GM23338 (cell line): ENCODE results near the gene WBP2NL. TPM values are rescaled to one million over a fixed set of nuclear protein-coding genes. Genes with fewer than 3 reads are reported as not detected.

ENCODE experiments used
- ATAC-seq: fragments of 200-7000 bp; cut with Tn5 transposase; 3 replicates; pipeline ENCODE4 v1.9.1; 2020
- DNase-seq: peaks from one replicate; pipeline ENCODE4 v3.0.0-alpha.2; 2015; ENCODE audit warnings: low spot score
- H2AFZ ChIP-seq: fragments of 200-600 bp; sonication (generic); 2 replicates; pipeline ENCODE4 v1.8.0; 2016; ENCODE audit warnings: antibody characterized with exemption, mild to moderate bottlenecking, moderate library complexity
- H3F3A ChIP-seq: fragments of 200-600 bp; sonication (generic); replicated peaks from 2 replicates; pipeline ENCODE4 v1.8.0; 2017; ENCODE audit warnings: antibody characterized with exemption, mixed run types, low read depth
- H3K27ac ChIP-seq: fragments of 200-600 bp; sonication (generic); 2 replicates; pipeline ENCODE4 v1.6.1; 2016; ENCODE audit warnings: low read depth
- H3K27me3 ChIP-seq: fragments of 200-600 bp; sonication (generic); 2 replicates; pipeline ENCODE4 v1.8.0; 2016; ENCODE audit warnings: mild to moderate bottlenecking, mixed run types, moderate library complexity; ENCODE audit not compliant: insufficient read depth
- H3K36me3 ChIP-seq: fragments of 200-600 bp; sonication (generic); 2 replicates; pipeline ENCODE4 v1.8.0; 2016; ENCODE audit warnings: mild to moderate bottlenecking; ENCODE audit not compliant: insufficient read depth
- H3K4me1 ChIP-seq: fragments of 200-600 bp; sonication (generic); 2 replicates; pipeline ENCODE4 v1.8.0; 2016; ENCODE audit warnings: mild to moderate bottlenecking, moderate library complexity; ENCODE audit not compliant: insufficient read depth
- H3K4me2 ChIP-seq: fragments of 200-600 bp; sonication (generic); 2 replicates; pipeline ENCODE4 v1.7.1; 2017; ENCODE audit warnings: mixed run types
- H3K4me3 ChIP-seq: fragments of 200-600 bp; sonication (generic); 2 replicates; pipeline ENCODE4 v1.6.1; 2016; ENCODE audit warnings: mixed run types
- H3K79me2 ChIP-seq: fragments of 200-600 bp; sonication (generic); replicated peaks from 2 replicates; pipeline ENCODE4 v1.8.0; 2017; ENCODE audit warnings: mild to moderate bottlenecking; ENCODE audit not compliant: insufficient read depth
- H3K9me2 ChIP-seq: fragments of 200-600 bp; sonication (generic); 2 replicates; pipeline ENCODE4 v1.8.0; 2017; ENCODE audit not compliant: insufficient read depth
- H4K20me1 ChIP-seq: fragments of 200-600 bp; sonication (generic); replicated peaks from 2 replicates; pipeline ENCODE4 v1.8.0; 2017; ENCODE audit warnings: mild to moderate bottlenecking; ENCODE audit not compliant: insufficient read depth
- H3K27ac Mint-ChIP-seq: 2 replicates; pipeline ENCODE4 v1.8.0; 2020; ENCODE audit warnings: inconsistent platforms, mild to moderate bottlenecking, moderate library complexity, mixed read lengths
- H3K27me3 Mint-ChIP-seq: 3 replicates; pipeline ENCODE4 v1.8.0; 2022; ENCODE audit warnings: low read depth, mild to moderate bottlenecking, moderate library complexity, mixed read lengths, inconsistent platforms; ENCODE audit not compliant: insufficient read depth, poor library complexity
- H3K36me3 Mint-ChIP-seq: 3 replicates; pipeline ENCODE4 v1.8.0; 2021; ENCODE audit warnings: low read depth, mild to moderate bottlenecking, inconsistent platforms, moderate library complexity, mixed read lengths
- H3K4me1 Mint-ChIP-seq: 3 replicates; pipeline ENCODE4 v1.8.0; 2020; ENCODE audit warnings: mild to moderate bottlenecking, inconsistent platforms, mixed read lengths
- H3K4me3 Mint-ChIP-seq: 3 replicates; pipeline ENCODE4 v1.8.0; 2021; ENCODE audit warnings: moderate library complexity, mild to moderate bottlenecking, inconsistent platforms, mixed read lengths
- H3K9me3 Mint-ChIP-seq: 3 replicates; pipeline ENCODE4 v1.8.0; 2020; ENCODE audit warnings: moderate library complexity, mild to moderate bottlenecking, inconsistent platforms, mixed read lengths
- CREB1 ChIP-seq: fragments of 250-450 bp; sonication (Bioruptor Pico); IDR thresholded peaks from 2 replicates; pipeline ENCODE4 v1.5.0; 2020; ENCODE audit warnings: low read depth, mild to moderate bottlenecking, moderate library complexity
- EZH2 ChIP-seq: fragments of 200-600 bp; sonication (generic); IDR thresholded peaks from one replicate; pipeline ENCODE4 v1.8.0; 2017; ENCODE audit warnings: antibody characterized with exemption, mild to moderate bottlenecking, low read depth; ENCODE audit not compliant: unreplicated experiment
- EZH2phosphoT487 ChIP-seq: fragments of 200-600 bp; sonication (generic); IDR thresholded peaks from one replicate; pipeline ENCODE4 v1.8.1; 2018; ENCODE audit warnings: antibody characterized with exemption; ENCODE audit not compliant: unreplicated experiment
- JUNB ChIP-seq: IDR thresholded peaks from one replicate; pipeline ENCODE4 v1.6.1; 2016; ENCODE audit warnings: antibody characterized with exemption; ENCODE audit not compliant: unreplicated experiment
- NANOG ChIP-seq: IDR thresholded peaks from 2 replicates; pipeline ENCODE4 v1.6.1; 2016; ENCODE audit warnings: antibody characterized with exemption, borderline replicate concordance
- POLR2AphosphoS5 ChIP-seq: IDR thresholded peaks from 2 replicates; pipeline ENCODE4 v1.6.1; 2016; ENCODE audit warnings: antibody characterized with exemption, low read depth
- STAT1 ChIP-seq: IDR thresholded peaks from one replicate; pipeline ENCODE4 v1.6.1; 2016; ENCODE audit warnings: antibody characterized with exemption; ENCODE audit not compliant: unreplicated experiment
- ZNF114 ChIP-seq: fragments of 250-450 bp; sonication (Bioruptor Pico); IDR thresholded peaks from 2 replicates; pipeline ENCODE4 v1.5.0; 2020; ENCODE audit warnings: mild to moderate bottlenecking, moderate library complexity
- ZNF331 ChIP-seq: fragments of 250-450 bp; sonication (Bioruptor Pico); IDR thresholded peaks from 2 replicates; pipeline ENCODE4 v1.5.0; 2020; ENCODE audit warnings: low read depth, mild to moderate bottlenecking, moderate library complexity
- polyA plus RNA-seq: library from polyadenylated mRNA; unstranded; fragments of >200 nt; fragmentation: Nextera tagmentation; extraction: Ambion mirVana; gene quantifications from 2 replicates; pipeline ENCODE4 v1.2.1, GENCODE V29; 2016
- total RNA-seq: library from RNA; depleted of rRNA; stranded (reverse); fragments of >200 nt; shearing (Covaris generic); gene quantifications from 2 replicates; pipeline ENCODE4 v1.2.3, GENCODE V29; 2014
- TF ChIP-seq, protein P1 (sequence below): fragments of 250-450 bp; sonication (Bioruptor Pico); IDR thresholded peaks from 2 replicates; pipeline ENCODE4 v1.5.0; 2020; ENCODE audit warnings: mild to moderate bottlenecking, moderate library complexity
- TF ChIP-seq, protein P2 (sequence below): IDR thresholded peaks from 2 replicates; pipeline ENCODE4 v1.6.1; 2016; ENCODE audit warnings: antibody characterized with exemption
- TF ChIP-seq, protein P3 (sequence below), 2 experiments: fragments of 200-600 bp in 1 of 2; sonication (generic) in 1 of 2; conservative IDR thresholded peaks; 2 replicates each; pipeline versions ENCODE4 v1.5.1 to v1.6.1; 2016 to 2017; ENCODE audit warnings: antibody characterized with exemption in 2 of 2, low read depth in 2 of 2, mild to moderate bottlenecking in 2 of 2, moderate library complexity in 1 of 2
- TF ChIP-seq, protein P4 (sequence below): IDR thresholded peaks from one replicate; pipeline ENCODE4 v1.6.1; 2018; ENCODE audit warnings: antibody characterized with exemption; ENCODE audit not compliant: unreplicated experiment

Gene WBP2NL
- total and polyA plus RNA-seq, 2 experiments from 2014 or later = 0.14 TPM; not detected in 1

DNA sequence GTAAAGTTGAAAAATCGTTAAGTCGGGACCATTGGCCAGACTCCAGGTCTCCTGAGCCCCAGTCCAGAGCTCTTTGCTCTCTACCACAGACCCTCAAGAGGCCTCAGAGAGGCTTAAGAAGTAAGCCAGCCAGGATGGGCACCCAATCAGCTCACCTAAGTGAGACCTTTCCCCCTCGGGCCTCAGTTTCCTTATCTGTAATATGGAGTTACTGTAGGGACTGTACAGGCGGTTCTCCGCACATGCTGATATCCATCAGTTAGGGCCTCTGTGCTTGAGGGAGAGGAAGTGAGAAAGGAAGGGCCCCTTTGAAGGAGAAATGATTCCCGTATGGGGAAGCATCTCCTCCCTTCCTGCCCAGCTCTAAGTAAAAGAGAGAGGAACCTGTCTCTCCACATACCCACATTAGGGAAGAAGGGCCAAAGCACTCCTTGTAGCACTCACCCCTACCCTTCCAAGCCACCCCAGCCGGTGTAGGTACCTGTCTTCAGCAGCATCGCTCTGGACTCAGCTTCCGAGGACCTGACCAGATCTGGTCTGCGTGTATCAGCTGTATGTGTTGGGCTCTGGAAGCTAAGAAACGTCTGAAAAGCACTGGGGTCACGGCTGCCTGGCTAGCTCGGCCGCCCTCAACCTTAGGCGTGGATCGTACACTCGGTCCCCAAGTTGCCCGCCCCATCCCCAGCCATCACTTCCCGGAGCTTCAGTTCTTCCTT is 71.4 kb downstream of the WBP2NL start:
- no peak for DNase-seq

More for the DNA sequence above, 71.4 kb downstream of the WBP2NL start:
- Mint-ChIP-seq H3K9me3 (peaks cover 2% of the 10 kb centered on the region; the same call in 2 of the 3 replicates), H3K4me1 (peaks cover 35% of the 10 kb centered on the region), H3K4me3 (peak overlapping the region; percentile 82), H3K36me3 (peaks cover 30% of the 10 kb centered on the region), H3K27ac (no peak overlapping the region), H3K27me3 (peaks cover 27% of the 10 kb centered on the region)
- peak overlapping the region; percentile 95 for H2AFZ ChIP-seq
- H3K4me2 ChIP-seq = peak overlapping the region; percentile 96
- peaks cover 14% of the 10 kb centered on the region for H3F3A ChIP-seq
- no peaks in the 10 kb centered on the region; the same call in 1 of the 2 replicates for H3K79me2 ChIP-seq
- peak overlapping the region; percentile 82 for H3K4me3 ChIP-seq
- ATAC-seq = peak; percentile 7
- H3K27me3 ChIP-seq = peaks cover 11% of the 10 kb centered on the region
- H4K20me1 ChIP-seq = no peaks in the 10 kb centered on the region
- TF ChIP-seq, protein P1, sequence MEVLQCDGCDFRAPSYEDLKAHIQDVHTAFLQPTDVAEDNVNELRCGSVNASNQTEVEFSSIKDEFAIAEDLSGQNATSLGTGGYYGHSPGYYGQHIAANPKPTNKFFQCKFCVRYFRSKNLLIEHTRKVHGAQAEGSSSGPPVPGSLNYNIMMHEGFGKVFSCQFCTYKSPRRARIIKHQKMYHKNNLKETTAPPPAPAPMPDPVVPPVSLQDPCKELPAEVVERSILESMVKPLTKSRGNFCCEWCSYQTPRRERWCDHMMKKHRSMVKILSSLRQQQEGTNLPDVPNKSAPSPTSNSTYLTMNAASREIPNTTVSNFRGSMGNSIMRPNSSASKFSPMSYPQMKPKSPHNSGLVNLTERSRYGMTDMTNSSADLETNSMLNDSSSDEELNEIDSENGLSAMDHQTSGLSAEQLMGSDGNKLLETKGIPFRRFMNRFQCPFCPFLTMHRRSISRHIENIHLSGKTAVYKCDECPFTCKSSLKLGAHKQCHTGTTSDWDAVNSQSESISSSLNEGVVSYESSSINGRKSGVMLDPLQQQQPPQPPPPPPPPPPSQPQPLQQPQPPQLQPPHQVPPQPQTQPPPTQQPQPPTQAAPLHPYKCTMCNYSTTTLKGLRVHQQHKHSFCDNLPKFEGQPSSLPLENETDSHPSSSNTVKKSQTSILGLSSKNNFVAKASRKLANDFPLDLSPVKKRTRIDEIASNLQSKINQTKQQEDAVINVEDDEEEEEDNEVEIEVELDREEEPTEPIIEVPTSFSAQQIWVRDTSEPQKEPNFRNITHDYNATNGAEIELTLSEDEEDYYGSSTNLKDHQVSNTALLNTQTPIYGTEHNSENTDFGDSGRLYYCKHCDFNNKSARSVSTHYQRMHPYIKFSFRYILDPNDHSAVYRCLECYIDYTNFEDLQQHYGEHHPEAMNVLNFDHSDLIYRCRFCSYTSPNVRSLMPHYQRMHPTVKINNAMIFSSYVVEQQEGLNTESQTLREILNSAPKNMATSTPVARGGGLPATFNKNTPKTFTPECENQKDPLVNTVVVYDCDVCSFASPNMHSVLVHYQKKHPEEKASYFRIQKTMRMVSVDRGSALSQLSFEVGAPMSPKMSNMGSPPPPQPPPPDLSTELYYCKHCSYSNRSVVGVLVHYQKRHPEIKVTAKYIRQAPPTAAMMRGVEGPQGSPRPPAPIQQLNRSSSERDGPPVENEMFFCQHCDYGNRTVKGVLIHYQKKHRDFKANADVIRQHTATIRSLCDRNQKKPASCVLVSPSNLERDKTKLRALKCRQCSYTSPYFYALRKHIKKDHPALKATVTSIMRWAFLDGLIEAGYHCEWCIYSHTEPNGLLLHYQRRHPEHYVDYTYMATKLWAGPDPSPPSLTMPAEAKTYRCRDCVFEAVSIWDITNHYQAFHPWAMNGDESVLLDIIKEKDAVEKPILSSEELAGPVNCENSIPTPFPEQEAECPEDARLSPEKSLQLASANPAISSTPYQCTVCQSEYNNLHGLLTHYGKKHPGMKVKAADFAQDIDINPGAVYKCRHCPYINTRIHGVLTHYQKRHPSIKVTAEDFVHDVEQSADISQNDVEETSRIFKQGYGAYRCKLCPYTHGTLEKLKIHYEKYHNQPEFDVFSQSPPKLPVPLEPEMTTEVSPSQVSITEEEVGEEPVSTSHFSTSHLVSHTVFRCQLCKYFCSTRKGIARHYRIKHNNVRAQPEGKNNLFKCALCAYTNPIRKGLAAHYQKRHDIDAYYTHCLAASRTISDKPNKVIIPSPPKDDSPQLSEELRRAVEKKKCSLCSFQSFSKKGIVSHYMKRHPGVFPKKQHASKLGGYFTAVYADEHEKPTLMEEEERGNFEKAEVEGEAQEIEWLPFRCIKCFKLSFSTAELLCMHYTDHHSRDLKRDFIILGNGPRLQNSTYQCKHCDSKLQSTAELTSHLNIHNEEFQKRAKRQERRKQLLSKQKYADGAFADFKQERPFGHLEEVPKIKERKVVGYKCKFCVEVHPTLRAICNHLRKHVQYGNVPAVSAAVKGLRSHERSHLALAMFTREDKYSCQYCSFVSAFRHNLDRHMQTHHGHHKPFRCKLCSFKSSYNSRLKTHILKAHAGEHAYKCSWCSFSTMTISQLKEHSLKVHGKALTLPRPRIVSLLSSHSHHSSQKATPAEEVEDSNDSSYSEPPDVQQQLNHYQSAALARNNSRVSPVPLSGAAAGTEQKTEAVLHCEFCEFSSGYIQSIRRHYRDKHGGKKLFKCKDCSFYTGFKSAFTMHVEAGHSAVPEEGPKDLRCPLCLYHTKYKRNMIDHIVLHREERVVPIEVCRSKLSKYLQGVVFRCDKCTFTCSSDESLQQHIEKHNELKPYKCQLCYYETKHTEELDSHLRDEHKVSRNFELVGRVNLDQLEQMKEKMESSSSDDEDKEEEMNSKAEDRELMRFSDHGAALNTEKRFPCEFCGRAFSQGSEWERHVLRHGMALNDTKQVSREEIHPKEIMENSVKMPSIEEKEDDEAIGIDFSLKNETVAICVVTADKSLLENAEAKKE (CRISPR knock-in tag) = no peak
- no peak for TF ChIP-seq NANOG
- TF ChIP-seq, protein P2, sequence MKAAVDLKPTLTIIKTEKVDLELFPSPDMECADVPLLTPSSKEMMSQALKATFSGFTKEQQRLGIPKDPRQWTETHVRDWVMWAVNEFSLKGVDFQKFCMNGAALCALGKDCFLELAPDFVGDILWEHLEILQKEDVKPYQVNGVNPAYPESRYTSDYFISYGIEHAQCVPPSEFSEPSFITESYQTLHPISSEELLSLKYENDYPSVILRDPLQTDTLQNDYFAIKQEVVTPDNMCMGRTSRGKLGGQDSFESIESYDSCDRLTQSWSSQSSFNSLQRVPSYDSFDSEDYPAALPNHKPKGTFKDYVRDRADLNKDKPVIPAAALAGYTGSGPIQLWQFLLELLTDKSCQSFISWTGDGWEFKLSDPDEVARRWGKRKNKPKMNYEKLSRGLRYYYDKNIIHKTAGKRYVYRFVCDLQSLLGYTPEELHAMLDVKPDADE = no peak
- TF ChIP-seq, protein P3, sequence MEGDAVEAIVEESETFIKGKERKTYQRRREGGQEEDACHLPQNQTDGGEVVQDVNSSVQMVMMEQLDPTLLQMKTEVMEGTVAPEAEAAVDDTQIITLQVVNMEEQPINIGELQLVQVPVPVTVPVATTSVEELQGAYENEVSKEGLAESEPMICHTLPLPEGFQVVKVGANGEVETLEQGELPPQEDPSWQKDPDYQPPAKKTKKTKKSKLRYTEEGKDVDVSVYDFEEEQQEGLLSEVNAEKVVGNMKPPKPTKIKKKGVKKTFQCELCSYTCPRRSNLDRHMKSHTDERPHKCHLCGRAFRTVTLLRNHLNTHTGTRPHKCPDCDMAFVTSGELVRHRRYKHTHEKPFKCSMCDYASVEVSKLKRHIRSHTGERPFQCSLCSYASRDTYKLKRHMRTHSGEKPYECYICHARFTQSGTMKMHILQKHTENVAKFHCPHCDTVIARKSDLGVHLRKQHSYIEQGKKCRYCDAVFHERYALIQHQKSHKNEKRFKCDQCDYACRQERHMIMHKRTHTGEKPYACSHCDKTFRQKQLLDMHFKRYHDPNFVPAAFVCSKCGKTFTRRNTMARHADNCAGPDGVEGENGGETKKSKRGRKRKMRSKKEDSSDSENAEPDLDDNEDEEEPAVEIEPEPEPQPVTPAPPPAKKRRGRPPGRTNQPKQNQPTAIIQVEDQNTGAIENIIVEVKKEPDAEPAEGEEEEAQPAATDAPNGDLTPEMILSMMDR (conservative IDR thresholded peaks at IDR 0.05; ENCODE audit: low read depth in 2 of 2) = no peak
- TF ChIP-seq ZNF114 (CRISPR knock-in tag) = no peak
- TF ChIP-seq, protein P4, sequence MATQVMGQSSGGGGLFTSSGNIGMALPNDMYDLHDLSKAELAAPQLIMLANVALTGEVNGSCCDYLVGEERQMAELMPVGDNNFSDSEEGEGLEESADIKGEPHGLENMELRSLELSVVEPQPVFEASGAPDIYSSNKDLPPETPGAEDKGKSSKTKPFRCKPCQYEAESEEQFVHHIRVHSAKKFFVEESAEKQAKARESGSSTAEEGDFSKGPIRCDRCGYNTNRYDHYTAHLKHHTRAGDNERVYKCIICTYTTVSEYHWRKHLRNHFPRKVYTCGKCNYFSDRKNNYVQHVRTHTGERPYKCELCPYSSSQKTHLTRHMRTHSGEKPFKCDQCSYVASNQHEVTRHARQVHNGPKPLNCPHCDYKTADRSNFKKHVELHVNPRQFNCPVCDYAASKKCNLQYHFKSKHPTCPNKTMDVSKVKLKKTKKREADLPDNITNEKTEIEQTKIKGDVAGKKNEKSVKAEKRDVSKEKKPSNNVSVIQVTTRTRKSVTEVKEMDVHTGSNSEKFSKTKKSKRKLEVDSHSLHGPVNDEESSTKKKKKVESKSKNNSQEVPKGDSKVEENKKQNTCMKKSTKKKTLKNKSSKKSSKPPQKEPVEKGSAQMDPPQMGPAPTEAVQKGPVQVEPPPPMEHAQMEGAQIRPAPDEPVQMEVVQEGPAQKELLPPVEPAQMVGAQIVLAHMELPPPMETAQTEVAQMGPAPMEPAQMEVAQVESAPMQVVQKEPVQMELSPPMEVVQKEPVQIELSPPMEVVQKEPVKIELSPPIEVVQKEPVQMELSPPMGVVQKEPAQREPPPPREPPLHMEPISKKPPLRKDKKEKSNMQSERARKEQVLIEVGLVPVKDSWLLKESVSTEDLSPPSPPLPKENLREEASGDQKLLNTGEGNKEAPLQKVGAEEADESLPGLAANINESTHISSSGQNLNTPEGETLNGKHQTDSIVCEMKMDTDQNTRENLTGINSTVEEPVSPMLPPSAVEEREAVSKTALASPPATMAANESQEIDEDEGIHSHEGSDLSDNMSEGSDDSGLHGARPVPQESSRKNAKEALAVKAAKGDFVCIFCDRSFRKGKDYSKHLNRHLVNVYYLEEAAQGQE = no peak
- no peak for TF ChIP-seq EZH2phosphoT487
- no peak for TF ChIP-seq STAT1
- no peak for TF ChIP-seq ZNF331
- TF ChIP-seq JUNB = no peak
- TF ChIP-seq EZH2 = no peak
- TF ChIP-seq POLR2AphosphoS5 = no peak
- TF ChIP-seq CREB1 (CRISPR knock-in tag) = no peak
- H3K36me3 ChIP-seq = no peaks in the 10 kb centered on the region
- peaks cover 43% of the 10 kb centered on the region for H3K4me1 ChIP-seq
- H3K27ac ChIP-seq = 0 out of 2 replicates have a peak overlapping the region, but pooled peaks have one; percentile 63
- no peaks in the 10 kb centered on the region; the same call in 1 of the 2 replicates for H3K9me2 ChIP-seq
